CD4-positive, CD25-positive, alpha-beta regulatory T cell (primary cell): ENCODE results near the gene CYP2A6. TPM values are rescaled to one million over a fixed set of nuclear protein-coding genes. Genes with fewer than 3 reads are reported as not detected.
"Not testable (repeated sequence)": the region's sequence is repeated elsewhere in the genome, so short reads cannot be mapped to it uniquely, and the experiment has no call there.

ENCODE experiments used
- ATAC-seq, 2 donors: fragments of 150-1000 bp; cut with Tn5 transposase; one replicate each; pipeline ENCODE4 v1.10.0; 2021; ENCODE audit warnings: low read depth in 2 of 2, moderate number of reproducible peaks in 2 of 2, moderate library complexity in 1 of 2
- DNase-seq, 3 donors: peaks; one replicate each; pipeline versions ENCODE4 v3.0.0 to v3.0.0-alpha.2; 2012 to 2022; ENCODE audit warnings: mixed read lengths in 1 of 3
- H3K27ac ChIP-seq: one replicate; pipeline ENCODE4 v1.7.0; 2013; ENCODE audit warnings: mild to moderate bottlenecking, low read length; ENCODE audit not compliant: insufficient read depth, poor library complexity, severe bottlenecking
- H3K27me3 ChIP-seq: one replicate; pipeline ENCODE4 v1.7.0; 2013; ENCODE audit warnings: low read length; ENCODE audit not compliant: control insufficient read depth, insufficient read depth
- H3K36me3 ChIP-seq: one replicate; pipeline ENCODE4 v1.7.0; 2013; ENCODE audit warnings: mild to moderate bottlenecking, low read length, moderate library complexity; ENCODE audit not compliant: control insufficient read depth, insufficient read depth
- H3K4me1 ChIP-seq: 2 replicates; pipeline ENCODE4 v1.7.0; 2013; ENCODE audit warnings: mild to moderate bottlenecking, low read length; ENCODE audit not compliant: insufficient read depth, control insufficient read depth, poor library complexity, severe bottlenecking
- H3K4me3 ChIP-seq: one replicate; pipeline ENCODE4 v1.7.0; 2013; ENCODE audit warnings: low read depth, mild to moderate bottlenecking, low read length, moderate library complexity
- H3K9me3 ChIP-seq, 2 experiments: 1 replicate in 1 of 2; 2 replicates in 1 of 2; pipeline ENCODE4 v1.7.0; 2013; ENCODE audit warnings: low read length in 2 of 2, mild to moderate bottlenecking in 1 of 2, moderate library complexity in 1 of 2; ENCODE audit not compliant: control insufficient read depth in 2 of 2
- H3K27ac Mint-ChIP-seq, 3 donors: one replicate each; pipeline ENCODE4 v1.8.0; 2020 to 2022; ENCODE audit warnings: mild to moderate bottlenecking in 3 of 3, mixed read lengths in 3 of 3, moderate library complexity in 2 of 3
- H3K27me3 Mint-ChIP-seq: one replicate; pipeline ENCODE4 v1.8.0; 2022; ENCODE audit warnings: mild to moderate bottlenecking, mixed read lengths
- H3K36me3 Mint-ChIP-seq: one replicate; pipeline ENCODE4 v1.8.0; 2020; ENCODE audit warnings: mixed read lengths
- H3K4me1 Mint-ChIP-seq, 4 donors: one replicate each; pipeline ENCODE4 v1.8.0; 2020 to 2022; ENCODE audit warnings: mixed read lengths in 4 of 4, mild to moderate bottlenecking in 1 of 4
- H3K4me3 Mint-ChIP-seq, 4 donors: one replicate each; pipeline ENCODE4 v1.8.0; 2020 to 2022; ENCODE audit warnings: mild to moderate bottlenecking in 4 of 4, mixed read lengths in 4 of 4, moderate library complexity in 3 of 4
- H3K9me3 Mint-ChIP-seq, 7 donors: one replicate each; pipeline ENCODE4 v1.8.0; 2020 to 2022; ENCODE audit warnings: mixed read lengths in 7 of 7, mild to moderate bottlenecking in 3 of 7, moderate library complexity in 2 of 7
- polyA plus RNA-seq, 4 donors: library from polyadenylated mRNA; unstranded; fragments of 300-500 nt; fragmentation: Illumina TruSeq; gene quantifications; one replicate each; pipeline ENCODE4 v1.2.3, GENCODE V29; 2021
- total RNA-seq: library from RNA; stranded (reverse); gene quantifications from one replicate; pipeline ENCODE4 v1.2.3, GENCODE V29; 2022

The CYP2A6 gene
- total RNA-seq: not detected
- polyA plus RNA-seq: not detected

GRCh38 chr19:40850277-40850676 lies at the start of gene CYP2A6:
TSS of gene CYP2A6 (minus strand) at chr19:40850447. CDS start at chr19:40850426, 21 bp downstream.
- DNase-seq, H3K27me3 ChIP-seq, H3K4me3 ChIP-seq, H3K9me3 Mint-ChIP-seq, H3K4me1 ChIP-seq, H3K36me3 Mint-ChIP-seq, H3K9me3 ChIP-seq, H3K27ac ChIP-seq, H3K4me3 Mint-ChIP-seq, ATAC-seq, H3K36me3 ChIP-seq: not testable (repeated sequence)
- Mint-ChIP-seq H3K27ac (peak within 1 kb of the TSS in 1 of 3 donors; percentile 33), H3K27me3 (peaks cover 45% of the 10 kb centered on the region), H3K4me1 (peaks cover 0 to 15% (median 2%) of the 10 kb centered on the region in 4 donors)

GRCh38 chr19:40899964-40900363 lies 49.7 kb upstream of the CYP2A6 start:
- not testable (repeated sequence) for H3K27ac Mint-ChIP-seq, H3K4me3 Mint-ChIP-seq
- H3K4me1 Mint-ChIP-seq: peaks cover 0 to 11% (median 2%) of the 10 kb centered on the region in 4 donors

GRCh38 chr19:40896843-40897789 lies 46.9 kb upstream of the CYP2A6 start:
- not testable (repeated sequence) for H3K4me3 Mint-ChIP-seq, H3K27ac ChIP-seq, ATAC-seq, H3K4me3 ChIP-seq, H3K4me1 ChIP-seq, H3K9me3 Mint-ChIP-seq, H3K27ac Mint-ChIP-seq, DNase-seq, H3K36me3 ChIP-seq, H3K9me3 ChIP-seq, H3K36me3 Mint-ChIP-seq, H3K27me3 ChIP-seq
- Mint-ChIP-seq H3K4me1 (peaks cover 0 to 11% (median 2%) of the 10 kb centered on the region in 4 donors), H3K27me3 (peaks cover 33% of the 10 kb centered on the region)

More at GRCh38 chr19:40899964-40900363, 49.7 kb upstream of the CYP2A6 start:
- H3K27me3 Mint-ChIP-seq: peaks cover 17% of the 10 kb centered on the region
- not testable (repeated sequence) for H3K27me3 ChIP-seq, H3K36me3 ChIP-seq, H3K9me3 Mint-ChIP-seq, H3K27ac ChIP-seq, H3K36me3 Mint-ChIP-seq, H3K9me3 ChIP-seq, H3K4me3 ChIP-seq, H3K4me1 ChIP-seq
- ATAC-seq (peak; percentile 42 to 71), DNase-seq (peak in 1 of 3 donors; percentile 47)

GRCh38 chr19:40896418-40896796 lies 46.2 kb upstream of the CYP2A6 start:
- Histone ChIP-seq H3K36me3 (no peaks in the 10 kb centered on the region), H3K4me3 (no peak overlapping the region), H3K4me1 (no peaks in the 10 kb centered on the region), H3K9me3 (no peaks in the 10 kb centered on the region), H3K27me3 (no peaks in the 10 kb centered on the region), H3K27ac (no peak overlapping the region)
- peaks cover 40% of the 10 kb centered on the region for H3K27me3 Mint-ChIP-seq
- no peaks in the 10 kb centered on the region for H3K36me3 Mint-ChIP-seq
- ATAC-seq (no peak), DNase-seq (no peak)
- H3K9me3 Mint-ChIP-seq: no peaks in the 10 kb centered on the region
- peaks cover 0 to 11% (median 2%) of the 10 kb centered on the region in 4 donors for H3K4me1 Mint-ChIP-seq
- no peak overlapping the region for H3K27ac Mint-ChIP-seq
- no peak overlapping the region for H3K4me3 Mint-ChIP-seq

GRCh38 chr19:40893112-40893511 lies 42.9 kb upstream of the CYP2A6 start:
- Mint-ChIP-seq H3K9me3 (peaks cover 0 to 2% (median 0%) of the 10 kb centered on the region in 7 donors), H3K4me1 (no peaks in the 10 kb centered on the region), H3K4me3 (no peak overlapping the region), H3K27me3 (peaks cover 45% of the 10 kb centered on the region), H3K27ac (peak overlapping the region in 1 of 3 donors; percentile 54), H3K36me3 (no peaks in the 10 kb centered on the region)
- no peak overlapping the region for H3K4me3 ChIP-seq
- no peaks in the 10 kb centered on the region for H3K9me3 ChIP-seq
- H3K27me3 ChIP-seq: peaks cover 2% of the 10 kb centered on the region
- no peaks in the 10 kb centered on the region for H3K36me3 ChIP-seq
- ATAC-seq: no peak
- no peak overlapping the region for H3K27ac ChIP-seq
- no peaks in the 10 kb centered on the region for H3K4me1 ChIP-seq
- DNase-seq: no peak

- no peak overlapping the region for H3K4me3 Mint-ChIP-seq
- no peaks in the 10 kb centered on the region for H3K36me3 Mint-ChIP-seq
- H3K27ac Mint-ChIP-seq: no peak overlapping the region
- Histone ChIP-seq H3K27ac (no peak overlapping the region), H3K36me3 (no peaks in the 10 kb centered on the region), H3K4me3 (no peak overlapping the region), H3K4me1 (no peaks in the 10 kb centered on the region), H3K27me3 (peaks cover 2% of the 10 kb centered on the region), H3K9me3 (no peaks in the 10 kb centered on the region)
- DNase-seq (no peak), ATAC-seq (no peak)
- peaks cover 0 to 5% (median 0%) of the 10 kb centered on the region in 7 donors for H3K9me3 Mint-ChIP-seq
- H3K27me3 Mint-ChIP-seq: peaks cover 49% of the 10 kb centered on the region
- no peaks in the 10 kb centered on the region for H3K4me1 Mint-ChIP-seq
Observed at GRCh38 chr19:40889366-40889765, 39.1 kb upstream of the CYP2A6 start.

GRCh38 chr19:40888191-40888590 lies 37.9 kb upstream of the CYP2A6 start:
- H3K9me3 ChIP-seq: no peaks in the 10 kb centered on the region
- H3K36me3 ChIP-seq: no peaks in the 10 kb centered on the region
- no peak overlapping the region for H3K4me3 ChIP-seq
- no peaks in the 10 kb centered on the region for H3K4me1 ChIP-seq
- no peaks in the 10 kb centered on the region for H3K4me1 Mint-ChIP-seq
- no peak for DNase-seq
- ATAC-seq: no peak
- H3K27ac Mint-ChIP-seq: no peak overlapping the region
- no peak overlapping the region for H3K4me3 Mint-ChIP-seq
- no peaks in the 10 kb centered on the region for H3K36me3 Mint-ChIP-seq
- H3K27me3 ChIP-seq: peaks cover 2% of the 10 kb centered on the region
- H3K9me3 Mint-ChIP-seq: peaks cover 0 to 5% (median 0%) of the 10 kb centered on the region in 7 donors
- H3K27ac ChIP-seq: no peak overlapping the region
- peaks cover 44% of the 10 kb centered on the region for H3K27me3 Mint-ChIP-seq
